HepG2 (cell line): ENCODE measurements around the gene PKD2L2. TPM values are rescaled to one million over a fixed set of nuclear protein-coding genes. Genes with fewer than 3 reads are reported as not detected.

ENCODE experiments used
- ARNT ChIP-seq: fragments of 450-650 bp; IDR thresholded peaks from 2 replicates; pipeline ENCODE4 v1.6.1; 2017
- EP300 ChIP-seq, 3 experiments: sonication (generic) in 1 of 3; formaldehyde crosslinking in 1 of 3; IDR thresholded peaks; 2 replicates each; pipeline versions ENCODE4 v1.5.1 to v1.6.1; 2011 to 2020; ENCODE audit warnings: low read depth in 2 of 3, low read length in 2 of 3, borderline replicate concordance in 1 of 3, improper control_type of control experiment in 1 of 3, mild to moderate bottlenecking in 1 of 3, missing genetic modification reagents in 1 of 3, moderate library complexity in 1 of 3
- FOXK1 ChIP-seq: sonication (generic); formaldehyde crosslinking; IDR thresholded peaks from 2 replicates; pipeline ENCODE4 v1.4.0; 2020; ENCODE audit warnings: low read depth, missing genetic modification reagents, borderline replicate concordance
- HNF1A ChIP-seq, 2 experiments: sonication (generic) in 1 of 2; formaldehyde crosslinking in 1 of 2; IDR thresholded peaks; 2 replicates each; pipeline versions ENCODE4 v1.4.0 to v1.6.1; 2016 to 2020; ENCODE audit warnings: borderline replicate concordance in 1 of 2, low read depth in 1 of 2, mild to moderate bottlenecking in 1 of 2, missing genetic modification reagents in 1 of 2
- HNRNPLL ChIP-seq: fragments of 200-400 bp; formaldehyde crosslinking; IDR thresholded peaks from 2 replicates; pipeline ENCODE4 v1.6.1; 2017; ENCODE audit warnings: mild to moderate bottlenecking, low read depth, low read length; ENCODE audit not compliant: poor library complexity, severe bottlenecking
- SETDB1 ChIP-seq: sonication (generic); formaldehyde crosslinking; IDR thresholded peaks from 2 replicates; pipeline ENCODE4 v1.5.1; 2020; ENCODE audit warnings: missing genetic modification reagents, mild to moderate bottlenecking, borderline replicate concordance
- TCF7L2 ChIP-seq: IDR thresholded peaks from 2 replicates; pipeline ENCODE4 v1.6.1; 2011; ENCODE audit warnings: mild to moderate bottlenecking, low read depth, low read length, moderate library complexity
- TEAD3 ChIP-seq: optimal IDR thresholded peaks from 2 replicates; pipeline ENCODE3; 2016; ENCODE audit warnings: borderline replicate concordance
- THAP9 ChIP-seq: sonication (generic); formaldehyde crosslinking; IDR thresholded peaks from 2 replicates; pipeline ENCODE4; 2020; ENCODE audit warnings: missing genetic modification reagents, mild to moderate bottlenecking, borderline replicate concordance
- ZC3H13 ChIP-seq: sonication (generic); formaldehyde crosslinking; IDR thresholded peaks from 2 replicates; pipeline ENCODE4 v1.8.1; 2023; ENCODE audit warnings: mild to moderate bottlenecking, missing genetic modification reagents, moderate library complexity
- ZC3H4 ChIP-seq: sonication (generic); formaldehyde crosslinking; IDR thresholded peaks from 2 replicates; pipeline ENCODE4 v1.4.0; 2020; ENCODE audit warnings: missing genetic modification reagents, borderline replicate concordance
- ZNF331 ChIP-seq: sonication (generic); formaldehyde crosslinking; IDR thresholded peaks from 2 replicates; pipeline ENCODE4 v1.4.0; 2020; ENCODE audit warnings: missing genetic modification reagents
- ZNF33B ChIP-seq: sonication (generic); formaldehyde crosslinking; IDR thresholded peaks from 2 replicates; pipeline ENCODE4 v1.5.1; 2020; ENCODE audit warnings: mild to moderate bottlenecking, missing genetic modification reagents
- ZNF362 ChIP-seq: sonication (generic); formaldehyde crosslinking; IDR thresholded peaks from 2 replicates; pipeline ENCODE4 v1.4.0; 2020; ENCODE audit warnings: missing genetic modification reagents, mild to moderate bottlenecking, borderline replicate concordance
- ZNF496 ChIP-seq: sonication (generic); formaldehyde crosslinking; IDR thresholded peaks from 2 replicates; pipeline ENCODE4 v1.8.1; 2023; ENCODE audit warnings: mild to moderate bottlenecking, moderate library complexity, missing genetic modification reagents; ENCODE audit not compliant: insufficient replicate concordance
- ZNF619 ChIP-seq: sonication (generic); formaldehyde crosslinking; IDR thresholded peaks from 2 replicates; pipeline ENCODE4 v1.4.0; 2020; ENCODE audit warnings: mild to moderate bottlenecking, missing genetic modification reagents
- ZNF678 ChIP-seq: sonication (generic); formaldehyde crosslinking; IDR thresholded peaks from 2 replicates; pipeline ENCODE4 v1.4.0; 2020; ENCODE audit warnings: mild to moderate bottlenecking, missing genetic modification reagents
- polyA plus RNA-seq, 8 experiments: library from polyadenylated mRNA; depleted of rRNA in 3 of 8; stranded (reverse) in 7 of 8; unstranded in 1 of 8; fragments of >200 nt; fragmentation: Illumina TruSeq in 4 of 8; extraction: Trizol in 4 of 8; gene quantifications; 2 replicates each; pipeline versions ENCODE4 v1.2.1 to v1.2.3, GENCODE V29; 2011 to 2016; ENCODE audit warnings: low read depth in 4 of 8, missing spikeins in 1 of 8, mixed read lengths in 1 of 8; ENCODE audit not compliant: insufficient read depth in 1 of 8
- total RNA-seq, 5 experiments: library from RNA; depleted of rRNA; stranded (reverse); fragments of >200 nt; fragmentation: Illumina TruSeq; extraction: Trizol; gene quantifications; 2 replicates each; pipeline ENCODE4 v1.2.3, GENCODE V29; 2016; ENCODE audit warnings: low read depth in 1 of 5
- TF ChIP-seq, protein P1 (sequence below): IDR thresholded peaks from 2 replicates; pipeline ENCODE4 v1.6.1; 2016; ENCODE audit warnings: missing compliant biosample characterization, missing genetic modification reagents, borderline replicate concordance

The PKD2L2 gene
- total and polyA plus RNA-seq, 2 of the 13 experiments (the other 11 are each of a cell fraction or from before 2014, with no cell fraction given) = not detected

GRCh38 chr5:137901011-137901817, 12.0 kb downstream of the PKD2L2 start (continued):
- TF ChIP-seq THAP9 (CRISPR knock-in tag) (no peak), SETDB1 (no peak), HNF1A (IDR thresholded peaks at IDR 0.05; ENCODE audit: low read depth) (no peak), HNF1A (CRISPR knock-in tag; IDR thresholded peaks at IDR 0.05; ENCODE audit: borderline replicate concordance) (peak; percentile 23; the same call in 1 of the 2 replicates), ZNF331 (CRISPR knock-in tag) (peak; percentile 40; the same call in 1 of the 2 replicates), ZNF619 (CRISPR knock-in tag) (no peak), ZC3H13 (CRISPR knock-in tag) (no peak), FOXK1 (no peak), ZNF33B (no peak), ZNF496 (CRISPR knock-in tag) (no peak), TEAD3 (CRISPR knock-in tag) (no peak), TCF7L2 (no peak), ZNF678 (CRISPR knock-in tag) (no peak), HNRNPLL (no peak), ARNT (no peak), ZNF362 (CRISPR knock-in tag) (peak; percentile 71; the same call in 1 of the 2 replicates), EP300 (IDR thresholded peaks at IDR 0.05; ENCODE audit: low read depth in 2 of 2, low read length in 2 of 2) (peak in 1 of 2 experiments; percentile 59; a peak in 2 of 4 replicates), EP300 (CRISPR knock-in tag; IDR thresholded peaks at IDR 0.05; ENCODE audit: borderline replicate concordance) (no peak), ZC3H4 (CRISPR knock-in tag) (no peak)
- TF ChIP-seq, protein P1, sequence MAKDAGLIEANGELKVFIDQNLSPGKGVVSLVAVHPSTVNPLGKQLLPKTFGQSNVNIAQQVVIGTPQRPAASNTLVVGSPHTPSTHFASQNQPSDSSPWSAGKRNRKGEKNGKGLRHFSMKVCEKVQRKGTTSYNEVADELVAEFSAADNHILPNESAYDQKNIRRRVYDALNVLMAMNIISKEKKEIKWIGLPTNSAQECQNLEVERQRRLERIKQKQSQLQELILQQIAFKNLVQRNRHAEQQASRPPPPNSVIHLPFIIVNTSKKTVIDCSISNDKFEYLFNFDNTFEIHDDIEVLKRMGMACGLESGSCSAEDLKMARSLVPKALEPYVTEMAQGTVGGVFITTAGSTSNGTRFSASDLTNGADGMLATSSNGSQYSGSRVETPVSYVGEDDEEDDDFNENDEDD (CRISPR knock-in tag) = no peak
